HG03469 (cell line): ENCODE measurements around the gene ASB2.

Source experiments
- ATAC-seq: cut with Tn5 transposase; IDR thresholded peaks from one replicate; pipeline ENCODE4 v1.9.1; 2021; ENCODE audit warnings: mild to moderate bottlenecking, moderate library complexity, moderate number of reproducible peaks; ENCODE audit not compliant: unreplicated experiment

The ASB2 gene

GRCh38 chr14:93964281-93964680 is 12.1 kb downstream of the ASB2 start:
- no peak for ATAC-seq

GRCh38 chr14:93963692-93964091 is 12.7 kb downstream of the ASB2 start:
- no peak for ATAC-seq

GRCh38 chr14:93962701-93963601 is 13.4 kb downstream of the ASB2 start:
- peak; percentile 39 for ATAC-seq

GRCh38 chr14:93961620-93962019 is 14.8 kb downstream of the ASB2 start:
- no peak for ATAC-seq

GRCh38 chr14:93960774-93961438 is 15.5 kb downstream of the ASB2 start:
- ATAC-seq, result no peak

- no peak for ATAC-seq
These were observed 16.3 kb downstream of the ASB2 start for GRCh38 chr14:93960108-93960475.

- peak; percentile 64 for ATAC-seq
These were observed 16.9 kb downstream of the ASB2 start for GRCh38 chr14:93959239-93960107.

GRCh38 chr14:93958567-93959238 is 17.7 kb downstream of the ASB2 start:
- no peak for ATAC-seq

GRCh38 chr14:93957751-93958566 is 18.4 kb downstream of the ASB2 start:
- no peak for ATAC-seq

GRCh38 chr14:93957333-93957710 is 19.0 kb downstream of the ASB2 start:
- no peak for ATAC-seq

GRCh38 chr14:93956514-93957332 is 19.6 kb downstream of the ASB2 start:
- no peak for ATAC-seq

GRCh38 chr14:93955850-93956481 is 20.4 kb downstream of the ASB2 start:
- ATAC-seq, result no peak

GRCh38 chr14:93954900-93955849 is 21.2 kb downstream of the ASB2 start:
- ATAC-seq, result no peak

GRCh38 chr14:93954516-93954830 is 21.9 kb downstream of the ASB2 start:
- no peak for ATAC-seq

- ATAC-seq, result no peak
These were observed 22.4 kb downstream of the ASB2 start for GRCh38 chr14:93953739-93954515.

GRCh38 chr14:93953263-93953662 is 23.1 kb downstream of the ASB2 start:
- ATAC-seq, result no peak

- no peak for ATAC-seq
These were observed 23.5 kb downstream of the ASB2 start for GRCh38 chr14:93952829-93953228.
